Measurements from ENCODE around the gene LRSAM1.

The LRSAM1 gene

DNA sequence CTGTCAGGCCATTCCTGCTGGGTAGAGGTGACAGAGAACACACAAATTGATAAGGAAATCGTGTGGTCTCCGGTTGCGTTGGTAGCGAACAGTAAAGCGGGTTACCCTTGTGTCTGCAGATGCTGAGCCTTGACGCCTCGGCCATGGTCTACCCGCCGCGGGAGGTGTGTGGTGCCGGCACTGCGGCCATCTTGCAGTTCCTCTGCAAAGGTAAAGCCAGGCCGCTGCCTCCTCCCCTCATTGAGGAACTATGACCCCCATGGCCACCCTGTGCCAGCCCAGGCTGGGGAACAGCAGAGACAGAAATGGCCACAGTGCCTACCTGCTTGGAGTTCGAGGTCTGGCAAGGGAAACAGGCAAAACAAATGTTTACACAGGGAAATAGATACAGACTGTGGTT is 16.3 kb downstream of the LRSAM1 start:
- H3K4me3 ChIP-seq (replicated peaks in 1 of 2; ENCODE audit: low read depth in 2 of 2, low read length in 2 of 2): no peak overlapping the region
- DNase-seq (ENCODE audit: low read depth in 2 of 2): no peak
- TF ChIP-seq, protein P1, sequence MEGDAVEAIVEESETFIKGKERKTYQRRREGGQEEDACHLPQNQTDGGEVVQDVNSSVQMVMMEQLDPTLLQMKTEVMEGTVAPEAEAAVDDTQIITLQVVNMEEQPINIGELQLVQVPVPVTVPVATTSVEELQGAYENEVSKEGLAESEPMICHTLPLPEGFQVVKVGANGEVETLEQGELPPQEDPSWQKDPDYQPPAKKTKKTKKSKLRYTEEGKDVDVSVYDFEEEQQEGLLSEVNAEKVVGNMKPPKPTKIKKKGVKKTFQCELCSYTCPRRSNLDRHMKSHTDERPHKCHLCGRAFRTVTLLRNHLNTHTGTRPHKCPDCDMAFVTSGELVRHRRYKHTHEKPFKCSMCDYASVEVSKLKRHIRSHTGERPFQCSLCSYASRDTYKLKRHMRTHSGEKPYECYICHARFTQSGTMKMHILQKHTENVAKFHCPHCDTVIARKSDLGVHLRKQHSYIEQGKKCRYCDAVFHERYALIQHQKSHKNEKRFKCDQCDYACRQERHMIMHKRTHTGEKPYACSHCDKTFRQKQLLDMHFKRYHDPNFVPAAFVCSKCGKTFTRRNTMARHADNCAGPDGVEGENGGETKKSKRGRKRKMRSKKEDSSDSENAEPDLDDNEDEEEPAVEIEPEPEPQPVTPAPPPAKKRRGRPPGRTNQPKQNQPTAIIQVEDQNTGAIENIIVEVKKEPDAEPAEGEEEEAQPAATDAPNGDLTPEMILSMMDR (IDR thresholded peaks at IDR 0.05; ENCODE audit: low read depth, low read length): no peak

DNA sequence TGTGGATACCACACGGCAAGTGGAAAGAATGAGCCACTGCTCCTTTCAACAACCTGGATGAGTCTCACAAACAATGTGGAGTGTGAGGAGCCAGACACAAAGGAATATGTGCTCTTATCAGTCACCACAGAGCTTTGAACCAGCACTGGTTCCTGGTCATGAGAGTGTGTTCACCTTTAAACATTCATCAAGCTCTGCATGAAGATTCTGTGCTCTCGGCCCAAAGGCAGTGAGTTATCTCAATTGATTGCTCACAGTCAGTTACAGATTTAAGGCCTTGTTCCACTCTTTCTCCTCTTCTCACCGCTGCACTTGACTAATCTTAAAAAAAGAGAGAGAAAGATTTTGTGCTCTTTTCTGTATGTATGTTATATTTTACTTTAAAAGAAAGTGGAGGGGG is 19.4 kb downstream of the LRSAM1 start:
- no peak for DNase-seq (ENCODE audit: low read depth in 2 of 2)
- no peak overlapping the region for H3K4me3 ChIP-seq (replicated peaks in 1 of 2; ENCODE audit: low read depth in 2 of 2, low read length in 2 of 2)
- TF ChIP-seq, protein P1 (IDR thresholded peaks at IDR 0.05; ENCODE audit: low read depth, low read length): no peak

DNA sequence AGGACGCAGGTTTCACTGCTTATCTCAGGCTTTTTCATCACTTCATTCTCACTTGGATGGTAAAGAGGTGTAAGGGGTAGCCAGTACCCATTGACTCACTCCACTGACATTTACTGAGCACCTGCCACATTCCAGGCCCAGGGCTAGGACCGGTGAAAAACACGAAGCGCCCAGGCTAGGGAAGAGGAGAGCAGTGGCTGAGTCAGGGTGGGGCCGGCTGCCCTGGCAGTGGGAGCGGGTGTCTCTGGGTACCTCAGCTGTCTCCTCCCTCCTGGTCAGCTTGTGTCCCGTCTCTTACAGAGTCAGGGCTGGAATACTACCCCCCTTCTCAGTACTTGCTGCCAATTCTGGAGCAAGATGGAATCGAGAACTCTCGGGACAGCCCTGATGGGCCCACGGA is 22.2 kb downstream of the LRSAM1 start:
- H3K4me3 ChIP-seq (replicated peaks in 1 of 2; ENCODE audit: low read depth in 2 of 2, low read length in 2 of 2): no peak overlapping the region
- TF ChIP-seq, protein P1 (IDR thresholded peaks at IDR 0.05; ENCODE audit: low read depth, low read length): no peak
- no peak for DNase-seq (ENCODE audit: low read depth in 2 of 2)

DNA sequence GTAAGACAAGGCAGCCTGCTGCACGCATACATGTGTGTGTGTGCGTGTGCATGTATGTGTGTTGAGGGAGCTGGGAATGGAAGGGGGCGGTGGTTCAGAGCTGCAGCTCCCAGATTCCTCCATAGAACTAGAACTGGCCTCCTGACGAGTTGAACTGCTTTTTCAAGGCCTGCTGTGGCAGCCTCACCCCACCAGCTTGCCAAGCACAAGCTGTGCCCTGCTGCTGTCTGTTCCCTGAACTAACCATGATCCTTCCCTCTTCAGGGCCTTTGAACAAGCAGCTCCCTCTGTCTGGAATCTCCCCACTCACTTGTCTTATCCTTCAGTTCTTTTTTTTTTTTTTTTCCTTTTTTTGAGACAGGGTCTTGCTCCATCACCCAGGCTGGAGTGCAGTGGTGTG is 22.6 kb downstream of the LRSAM1 start:
- no peak overlapping the region for H3K4me3 ChIP-seq (replicated peaks in 1 of 2; ENCODE audit: low read depth in 2 of 2, low read length in 2 of 2)
- DNase-seq (ENCODE audit: low read depth in 2 of 2): no peak
- TF ChIP-seq, protein P1 (IDR thresholded peaks at IDR 0.05; ENCODE audit: low read depth, low read length): no peak

DNA sequence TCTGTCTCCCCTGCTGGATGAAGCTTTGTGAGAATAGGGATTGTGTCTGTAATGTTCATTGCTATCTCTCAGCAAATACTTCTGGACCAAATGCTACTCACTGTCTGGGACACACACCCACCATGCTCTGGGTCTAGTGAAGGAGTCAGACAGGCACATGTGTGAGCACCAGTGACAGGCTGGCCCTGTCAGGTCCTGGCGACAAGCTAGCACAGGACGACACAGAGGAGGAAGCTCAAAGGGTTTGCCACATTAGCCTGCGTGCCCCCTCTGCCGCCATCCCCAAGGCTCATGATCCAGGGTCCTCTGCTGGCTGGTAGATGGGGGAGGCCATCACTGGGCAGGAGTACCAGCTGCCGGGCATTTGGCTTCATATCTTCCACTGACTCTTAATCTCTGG is 23.3 kb downstream of the LRSAM1 start:
- TF ChIP-seq, protein P1 (IDR thresholded peaks at IDR 0.05; ENCODE audit: low read depth, low read length): no peak
- DNase-seq (ENCODE audit: low read depth in 2 of 2): no peak
- no peak overlapping the region for H3K4me3 ChIP-seq (replicated peaks in 1 of 2; ENCODE audit: low read depth in 2 of 2, low read length in 2 of 2)

DNA sequence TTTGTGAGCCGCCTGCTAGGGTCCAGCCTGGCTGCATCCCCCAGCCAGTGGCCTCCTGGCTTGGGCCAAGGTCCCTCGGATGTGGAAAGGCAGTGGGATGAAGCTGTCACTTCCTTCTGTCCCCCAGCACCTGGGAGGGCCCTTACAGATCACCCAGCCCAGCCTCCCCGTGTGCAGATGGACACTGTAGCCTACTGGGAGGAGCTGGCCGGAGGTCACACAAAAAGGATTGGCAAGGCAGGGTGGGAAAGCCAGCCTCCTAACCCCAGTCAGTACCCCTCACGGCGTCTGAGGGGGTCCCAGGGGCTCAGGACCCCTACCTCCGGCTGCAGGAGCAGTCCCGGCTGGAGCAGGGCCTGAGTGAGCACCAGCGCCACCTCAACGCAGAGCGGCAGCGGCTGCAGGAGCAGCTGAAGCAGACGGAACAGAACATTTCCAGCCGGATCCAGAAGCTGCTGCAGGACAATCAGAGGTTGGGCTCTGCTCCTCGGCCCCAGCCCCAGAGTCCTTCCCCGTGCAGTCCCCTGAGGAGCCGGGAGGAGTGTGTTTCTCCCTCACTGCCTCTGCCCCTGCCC is 28.3 kb downstream of the LRSAM1 start:
- DNase-seq (ENCODE audit: low read depth in 2 of 2): no peak
- TF ChIP-seq, protein P1 (IDR thresholded peaks at IDR 0.05; ENCODE audit: low read depth, low read length): no peak
- H3K4me3 ChIP-seq (replicated peaks in 1 of 2; ENCODE audit: low read depth in 2 of 2, low read length in 2 of 2): no peak overlapping the region

DNA sequence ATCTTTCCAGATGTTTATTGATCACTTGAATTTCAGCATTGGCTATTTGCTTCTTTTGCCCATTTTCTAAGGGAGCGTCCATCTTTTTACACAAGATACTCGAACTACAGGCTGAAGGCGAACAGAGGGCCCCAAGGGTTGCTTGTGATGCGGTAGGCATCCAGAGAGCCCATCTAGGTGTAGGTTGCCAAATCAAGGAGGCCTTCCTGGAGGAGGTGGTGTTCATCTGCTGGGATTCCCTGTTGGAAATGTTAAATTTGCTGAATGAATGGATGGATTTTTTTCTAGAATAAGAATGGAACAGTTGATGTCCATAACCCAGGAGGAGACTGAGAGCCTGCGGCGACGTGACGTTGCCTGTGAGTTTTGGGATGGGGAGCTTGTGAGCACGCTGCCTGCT is 31.4 kb downstream of the LRSAM1 start:
- H3K4me3 ChIP-seq (replicated peaks in 1 of 2; ENCODE audit: low read depth in 2 of 2, low read length in 2 of 2): no peak overlapping the region
- TF ChIP-seq, protein P1 (IDR thresholded peaks at IDR 0.05; ENCODE audit: low read depth, low read length): no peak
- no peak for DNase-seq (ENCODE audit: low read depth in 2 of 2)

All from cardiac fibroblast (primary cell).